Retina (tissue), 1 donor: ENCODE results near the gene OTOL1.
"Not testable (repeated sequence)": the region's sequence is repeated elsewhere in the genome, so short reads cannot be mapped to it uniquely, and the experiment has no call there.

Source experiments
- DNase-seq: peaks from one replicate; pipeline ENCODE4 v3.0.0-alpha.2; 2016

OTOL1 gene

GRCh38 chr3:161496508-161496907, at the start of gene OTOL1:
OTOL1 (plus strand) TSS chr3:161496808; CDS start chr3:161496808, 0 bp downstream.
- no peak for DNase-seq

GRCh38 chr3:161449785-161450184, 46.8 kb upstream of the OTOL1 start:
- no peak for DNase-seq

GRCh38 chr3:161452179-161452578, 44.4 kb upstream of the OTOL1 start:
- no peak for DNase-seq

- DNase-seq: peak; percentile 5
Observed at GRCh38 chr3:161454615-161455014, 42.0 kb upstream of the OTOL1 start.

- DNase-seq: no peak
Observed at GRCh38 chr3:161455962-161456361, 40.6 kb upstream of the OTOL1 start.

GRCh38 chr3:161462138-161462537, 34.5 kb upstream of the OTOL1 start:
- no peak for DNase-seq

- no peak for DNase-seq
Observed at GRCh38 chr3:161471211-161471610, 25.4 kb upstream of the OTOL1 start.

- no peak for DNase-seq
Observed at GRCh38 chr3:161474139-161474538, 22.5 kb upstream of the OTOL1 start.

- no peak for DNase-seq
Observed at GRCh38 chr3:161474741-161475140, 21.9 kb upstream of the OTOL1 start.

GRCh38 chr3:161475206-161475605, 21.4 kb upstream of the OTOL1 start:
- no peak for DNase-seq

GRCh38 chr3:161475905-161476304, 20.7 kb upstream of the OTOL1 start:
- no peak for DNase-seq

- no peak for DNase-seq
Observed at GRCh38 chr3:161484226-161484625, 12.4 kb upstream of the OTOL1 start.

- not testable (repeated sequence) for DNase-seq
Observed at GRCh38 chr3:161488284-161488683, 8.3 kb upstream of the OTOL1 start.

- no peak for DNase-seq
Observed at GRCh38 chr3:161489395-161489794, 7.2 kb upstream of the OTOL1 start.

GRCh38 chr3:161490845-161491244, 5.8 kb upstream of the OTOL1 start:
- DNase-seq: not testable (repeated sequence)

GRCh38 chr3:161498259-161498921, 1.8 kb downstream of the OTOL1 start:
- peak; percentile 15 for DNase-seq

- no peak for DNase-seq
Observed at GRCh38 chr3:161500068-161500796, 3.6 kb downstream of the OTOL1 start.

GRCh38 chr3:161503271-161503670, 6.7 kb downstream of the OTOL1 start:
- DNase-seq: no peak

- peak; percentile 10 for DNase-seq
Observed at GRCh38 chr3:161508852-161509477, 12.4 kb downstream of the OTOL1 start.

- DNase-seq: peak; percentile 33
Observed at GRCh38 chr3:161510510-161511260, 14.1 kb downstream of the OTOL1 start.

GRCh38 chr3:161523916-161524315, 27.3 kb downstream of the OTOL1 start:
- no peak for DNase-seq

GRCh38 chr3:161531930-161532329, 35.3 kb downstream of the OTOL1 start:
- DNase-seq: no peak

- no peak for DNase-seq
Observed at GRCh38 chr3:161540594-161540993, 44.0 kb downstream of the OTOL1 start.
